ENCODE measurements around the gene YBX2. TPM values are rescaled to one million over a fixed set of nuclear protein-coding genes. Genes with fewer than 3 reads are reported as not detected.
A peak's percentile ranks its signal among the peaks of the same experiment; 100 is the strongest.
"Not testable (repeated sequence)": the region's sequence is repeated elsewhere in the genome, so short reads cannot be mapped to it uniquely, and the experiment has no call there.

Gene YBX2
- total RNA-seq, 1 donor from 2014 or later, result 4.3 TPM

- Mint-ChIP-seq H3K9me3 (ENCODE audit: low read depth) (no peaks in the 10 kb centered on the region), H3K4me1 (ENCODE audit: low read depth) (no peaks in the 10 kb centered on the region), H3K36me3 (ENCODE audit: insufficient read depth) (no peaks in the 10 kb centered on the region), H3K4me3 (ENCODE audit: low read depth) (no peak within 1 kb of the TSS), H3K27me3 (peaks cover 10% of the 10 kb centered on the region), H3K27ac (peak within 1 kb of the TSS; percentile 65)
- TF ChIP-seq, protein P1, sequence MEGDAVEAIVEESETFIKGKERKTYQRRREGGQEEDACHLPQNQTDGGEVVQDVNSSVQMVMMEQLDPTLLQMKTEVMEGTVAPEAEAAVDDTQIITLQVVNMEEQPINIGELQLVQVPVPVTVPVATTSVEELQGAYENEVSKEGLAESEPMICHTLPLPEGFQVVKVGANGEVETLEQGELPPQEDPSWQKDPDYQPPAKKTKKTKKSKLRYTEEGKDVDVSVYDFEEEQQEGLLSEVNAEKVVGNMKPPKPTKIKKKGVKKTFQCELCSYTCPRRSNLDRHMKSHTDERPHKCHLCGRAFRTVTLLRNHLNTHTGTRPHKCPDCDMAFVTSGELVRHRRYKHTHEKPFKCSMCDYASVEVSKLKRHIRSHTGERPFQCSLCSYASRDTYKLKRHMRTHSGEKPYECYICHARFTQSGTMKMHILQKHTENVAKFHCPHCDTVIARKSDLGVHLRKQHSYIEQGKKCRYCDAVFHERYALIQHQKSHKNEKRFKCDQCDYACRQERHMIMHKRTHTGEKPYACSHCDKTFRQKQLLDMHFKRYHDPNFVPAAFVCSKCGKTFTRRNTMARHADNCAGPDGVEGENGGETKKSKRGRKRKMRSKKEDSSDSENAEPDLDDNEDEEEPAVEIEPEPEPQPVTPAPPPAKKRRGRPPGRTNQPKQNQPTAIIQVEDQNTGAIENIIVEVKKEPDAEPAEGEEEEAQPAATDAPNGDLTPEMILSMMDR (IDR thresholded peaks at IDR 0.05; ENCODE audit: unreplicated experiment), result no peak
- DNase-seq (ENCODE audit: low spot score, unreplicated experiment), result no peak
Measured at GRCh38 chr17:7336240-7337175, 42.1 kb upstream of the YBX2 start, which contains the start of gene ACAP1. ACAP1 (plus strand) TSS chr17:7336529; CDS start chr17:7336735, 206 bp downstream.

DNA sequence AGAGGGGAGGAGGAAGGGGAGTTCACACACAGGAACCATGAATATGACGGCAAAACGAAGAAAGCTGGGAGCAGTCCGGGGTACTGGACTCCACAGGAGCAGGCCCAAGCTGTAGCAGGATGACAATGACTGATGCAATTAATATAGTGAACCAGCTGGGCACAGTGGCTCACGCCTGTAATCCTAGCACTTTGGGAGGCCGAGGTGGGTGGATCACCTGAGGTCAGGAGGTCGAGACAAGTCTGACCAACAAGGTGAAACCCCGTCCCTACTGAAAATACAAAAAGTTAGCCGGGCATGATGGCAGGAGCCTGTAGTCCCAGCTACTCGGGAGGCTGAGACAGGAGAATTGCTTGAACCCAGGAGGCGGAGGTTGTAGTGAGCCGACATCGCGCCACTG is 41.3 kb upstream of the YBX2 start:
- H3K27ac Mint-ChIP-seq, result peak overlapping the region; percentile 65
- H3K9me3 Mint-ChIP-seq (ENCODE audit: low read depth); H3K4me1 Mint-ChIP-seq (ENCODE audit: low read depth); DNase-seq (ENCODE audit: low spot score, unreplicated experiment); H3K27me3 Mint-ChIP-seq; H3K36me3 Mint-ChIP-seq (ENCODE audit: insufficient read depth); H3K4me3 Mint-ChIP-seq (ENCODE audit: low read depth): not testable (repeated sequence)

GRCh38 chr17:7334938-7335538 is 40.6 kb upstream of the YBX2 start:
- H3K27me3 Mint-ChIP-seq, result peaks cover 7% of the 10 kb centered on the region
- H3K36me3 Mint-ChIP-seq (ENCODE audit: insufficient read depth), result no peaks in the 10 kb centered on the region
- no peaks in the 10 kb centered on the region for H3K4me1 Mint-ChIP-seq (ENCODE audit: low read depth)
- TF ChIP-seq, protein P1 (IDR thresholded peaks at IDR 0.05; ENCODE audit: unreplicated experiment), result no peak
- H3K9me3 Mint-ChIP-seq (ENCODE audit: low read depth), result no peaks in the 10 kb centered on the region
- no peak overlapping the region for H3K4me3 Mint-ChIP-seq (ENCODE audit: low read depth)
- H3K27ac Mint-ChIP-seq, result peak overlapping the region; percentile 65
- DNase-seq (ENCODE audit: low spot score, unreplicated experiment), result no peak

DNA sequence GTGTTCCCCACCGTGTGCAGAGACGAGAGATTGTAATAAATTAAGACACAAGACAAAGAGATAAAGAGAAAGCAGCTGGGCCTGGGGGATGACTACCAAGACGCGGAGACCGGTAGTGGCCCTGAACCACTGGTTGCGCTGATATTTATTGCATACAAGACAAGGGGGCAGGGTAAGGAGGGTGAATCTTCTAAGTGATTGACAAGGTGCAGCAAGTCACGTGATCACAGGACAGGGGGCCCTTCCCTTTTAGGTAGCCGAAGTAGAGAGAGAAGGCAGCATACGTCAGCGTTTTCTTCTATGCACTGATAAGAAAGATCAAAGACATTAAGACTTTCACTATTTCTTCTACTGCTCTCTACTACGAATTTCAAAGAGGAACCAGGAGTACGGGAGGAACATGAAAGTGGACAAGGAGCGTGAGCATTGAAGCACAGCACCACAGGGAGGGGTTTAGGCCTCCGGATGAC is 38.2 kb upstream of the YBX2 start:
- H3K9me3 Mint-ChIP-seq (ENCODE audit: low read depth); H3K27me3 Mint-ChIP-seq; DNase-seq (ENCODE audit: low spot score, unreplicated experiment); H3K4me3 Mint-ChIP-seq (ENCODE audit: low read depth); H3K36me3 Mint-ChIP-seq (ENCODE audit: insufficient read depth): not testable (repeated sequence)
- Mint-ChIP-seq H3K27ac (peak overlapping the region; percentile 60), H3K4me1 (ENCODE audit: low read depth) (peaks cover 11% of the 10 kb centered on the region)

- peaks cover under 1% of the 10 kb centered on the region for H3K27me3 Mint-ChIP-seq
- no peak overlapping the region for H3K27ac Mint-ChIP-seq
- DNase-seq (ENCODE audit: low spot score, unreplicated experiment), result no peak
- H3K9me3 Mint-ChIP-seq (ENCODE audit: low read depth), result no peaks in the 10 kb centered on the region
- TF ChIP-seq, protein P1 (IDR thresholded peaks at IDR 0.05; ENCODE audit: unreplicated experiment), result no peak
- H3K36me3 Mint-ChIP-seq (ENCODE audit: insufficient read depth), result no peaks in the 10 kb centered on the region
- H3K4me3 Mint-ChIP-seq (ENCODE audit: low read depth), result no peak overlapping the region
- H3K4me1 Mint-ChIP-seq (ENCODE audit: low read depth), result peaks cover 11% of the 10 kb centered on the region
Measured at GRCh38 chr17:7332111-7332510, 37.7 kb upstream of the YBX2 start.

GRCh38 chr17:7330638-7331015 is 36.2 kb upstream of the YBX2 start:
- Mint-ChIP-seq H3K36me3 (ENCODE audit: insufficient read depth) (no peaks in the 10 kb centered on the region), H3K27ac (peak overlapping the region; percentile 16)

More at GRCh38 chr17:7330638-7331015, 36.2 kb upstream of the YBX2 start:
- H3K9me3 Mint-ChIP-seq (ENCODE audit: low read depth), result no peaks in the 10 kb centered on the region
- peak overlapping the region; percentile 95 for H3K4me3 Mint-ChIP-seq (ENCODE audit: low read depth)
- H3K4me1 Mint-ChIP-seq (ENCODE audit: low read depth), result peaks cover 11% of the 10 kb centered on the region
- no peak for DNase-seq (ENCODE audit: low spot score, unreplicated experiment)
- TF ChIP-seq, protein P1 (IDR thresholded peaks at IDR 0.05; ENCODE audit: unreplicated experiment), result no peak
- no peaks in the 10 kb centered on the region for H3K27me3 Mint-ChIP-seq
